Right cardiac atrium (tissue), 5 donors: ENCODE results near the gene MBD3L3. TPM values are rescaled to one million over a fixed set of nuclear protein-coding genes. Genes with fewer than 3 reads are reported as not detected.
"Not testable (repeated sequence)": the region's sequence is repeated elsewhere in the genome, so short reads cannot be mapped to it uniquely, and the experiment has no call there.

Source experiments
- ATAC-seq, 2 donors: fragments of 200-7000 bp; cut with Tn5 transposase; one replicate each; pipeline versions ENCODE4 v1.8.0 to v1.9.1; 2020; ENCODE audit warnings: moderate library complexity in 2 of 2, mild to moderate bottlenecking in 1 of 2
- DNase-seq, 3 donors: peaks; one replicate each; pipeline ENCODE4 v3.0.0-alpha.2; 2020
- H3K27ac ChIP-seq: one replicate; pipeline ENCODE4 v1.5.1; 2013; ENCODE audit warnings: mild to moderate bottlenecking, low read length, control low read depth, moderate library complexity
- H3K27me3 ChIP-seq: one replicate; pipeline ENCODE4 v1.6.1; 2013; ENCODE audit not compliant: control insufficient read depth, insufficient read depth
- H3K4me1 ChIP-seq: one replicate; pipeline ENCODE4 v1.6.1; 2013; ENCODE audit warnings: low read length; ENCODE audit not compliant: control insufficient read depth, insufficient read depth
- H3K4me3 ChIP-seq: one replicate; pipeline ENCODE4 v1.5.1; 2013; ENCODE audit warnings: low read length, control low read depth
- H3K9me3 ChIP-seq: one replicate; pipeline ENCODE4 v1.6.1; 2013; ENCODE audit warnings: low read length; ENCODE audit not compliant: control insufficient read depth
- WGBS: extraction: QIAGEN DNeasy Blood & Tissue Kit; methylation state at CpG from one replicate; pipeline ENCODE4 v1.1.7; 2013; 5-methylcytosine and 5-hydroxymethylcytosine counted together
- intact Hi-C, 4 donors: fragments of 100-400 bp; cut with DNase I; formaldehyde crosslinking; loops; one replicate each; pipeline versions ENCODE4 v1.11.0 to v1.14.0; 2022 to 2023
- polyA plus RNA-seq: library from polyadenylated mRNA; stranded (reverse); fragments of 200-250 nt; gene quantifications from one replicate; pipeline ENCODE4 v1.2.3, GENCODE V29; 2013
- total RNA-seq, 4 donors: library from RNA; stranded (reverse); fragmentation: NEBNext Ultra II Directional; extraction: Animal tissue kit (Norgen Biotek cat#: 25700); gene quantifications; one replicate each; pipeline ENCODE4 v1.2.1, GENCODE V29; 2021
- donor health status: healthy with polysubstance abuse.
- donor health status: DM: no; HTN: yes; CAD: no.
- donor health status: DM: no; HTN: no; CAD: no.
- donor health status: DM: no; HTN: yes; CAD: no; lungs with severe emphysema.
- donor health status: DM: yes; HTN: yes; CAD: no.

The MBD3L3 gene
- total and polyA plus RNA-seq, 5 donors, result not detected

- no peak for DNase-seq
- Histone ChIP-seq H3K27ac (no peak overlapping the region), H3K4me1 (no peaks in the 10 kb centered on the region), H3K4me3 (no peak overlapping the region), H3K27me3 (no peaks in the 10 kb centered on the region), H3K9me3 (peaks cover 29% of the 10 kb centered on the region)
- intact Hi-C loops, result no loop called here
- no peak for ATAC-seq
- WGBS, result 97% methylated on average over 2 of the region's 2 CpGs
Observed at GRCh38 chr19:7078008-7078407, 19.5 kb upstream of the MBD3L3 start.

GRCh38 chr19:7076151-7076550 lies 17.7 kb upstream of the MBD3L3 start:
- Histone ChIP-seq H3K27me3 (no peaks in the 10 kb centered on the region), H3K4me3 (no peak overlapping the region), H3K27ac (no peak overlapping the region), H3K4me1 (no peaks in the 10 kb centered on the region), H3K9me3 (peaks cover 22% of the 10 kb centered on the region)
- WGBS, result 98% methylated on average over 6 of the region's 6 CpGs
- DNase-seq (no peak), ATAC-seq (no peak)
- intact Hi-C loops, result no loop called here

- intact Hi-C loops, result no loop called here
Observed at GRCh38 chr19:7074705-7075282, 16.3 kb upstream of the MBD3L3 start.

GRCh38 chr19:7072541-7072940 lies 14.1 kb upstream of the MBD3L3 start:
- WGBS, result 96% methylated on average over 6 of the region's 6 CpGs
- Histone ChIP-seq H3K4me3 (no peak overlapping the region), H3K4me1 (peaks cover 3% of the 10 kb centered on the region), H3K27me3 (no peaks in the 10 kb centered on the region), H3K27ac (no peak overlapping the region), H3K9me3 (peaks cover 8% of the 10 kb centered on the region)
- ATAC-seq (no peak), DNase-seq (no peak)
- intact Hi-C loops, result no loop called here

More at GRCh38 chr19:7074705-7075282, 16.3 kb upstream of the MBD3L3 start:
- WGBS, result 98% methylated on average over 29 of the region's 29 CpGs
- DNase-seq (no peak), ATAC-seq (no peak)
- Histone ChIP-seq H3K4me1 (peaks cover 3% of the 10 kb centered on the region), H3K4me3 (no peak overlapping the region), H3K9me3 (peaks cover 11% of the 10 kb centered on the region), H3K27me3 (no peaks in the 10 kb centered on the region), H3K27ac (no peak overlapping the region)

GRCh38 chr19:7069904-7070226 lies 11.4 kb upstream of the MBD3L3 start:
- H3K27ac ChIP-seq, result no peak overlapping the region
- peaks cover 2% of the 10 kb centered on the region for H3K9me3 ChIP-seq
- peak overlapping the region; percentile 86 for H3K4me3 ChIP-seq
- intact Hi-C loops, result no loop called here
- H3K4me1 ChIP-seq, result peaks cover 3% of the 10 kb centered on the region
- ATAC-seq (no peak), DNase-seq (no peak)
- no peaks in the 10 kb centered on the region for H3K27me3 ChIP-seq
- WGBS, result under 1% methylated on average over 12 of the region's 12 CpGs

- H3K27ac ChIP-seq, result peak within 1 kb of the TSS; percentile 49
- WGBS, result 1% methylated on average over 56 of the region's 56 CpGs
- H3K27me3 ChIP-seq, result no peaks in the 10 kb centered on the region
- ATAC-seq (peak; percentile 100), DNase-seq (peak; percentile 99 to 100 (median 100))
- peaks cover 2% of the 10 kb centered on the region for H3K9me3 ChIP-seq
- intact Hi-C loops, result no loop called here
- peaks cover 3% of the 10 kb centered on the region for H3K4me1 ChIP-seq
- H3K4me3 ChIP-seq, result peak within 1 kb of the TSS; percentile 86
Observed at GRCh38 chr19:7069042-7069903, 10.8 kb upstream of the MBD3L3 start, which contains the start of gene ZNF557. TSS of gene ZNF557 (plus strand) at chr19:7069703. CDS start at chr19:7075075, 5,372 bp downstream.

- no peak overlapping the region for H3K27ac ChIP-seq
- intact Hi-C loops, result no loop called here
- H3K27me3 ChIP-seq, result no peaks in the 10 kb centered on the region
- peaks cover 3% of the 10 kb centered on the region for H3K4me1 ChIP-seq
- no peak for DNase-seq
- H3K4me3 ChIP-seq, result no peak overlapping the region
- no peak for ATAC-seq
- WGBS, result 88% methylated on average over 6 of the region's 6 CpGs
- H3K9me3 ChIP-seq, result peaks cover 2% of the 10 kb centered on the region
Observed at GRCh38 chr19:7068599-7068998, 10.1 kb upstream of the MBD3L3 start.

- intact Hi-C loops, result no loop called here
- no peak overlapping the region for H3K4me3 ChIP-seq
- peaks cover 3% of the 10 kb centered on the region for H3K4me1 ChIP-seq
- no peaks in the 10 kb centered on the region for H3K27me3 ChIP-seq
- ATAC-seq (no peak), DNase-seq (no peak)
- WGBS, result 80% methylated on average over 2 of the region's 2 CpGs
- no peak overlapping the region for H3K27ac ChIP-seq
- peaks cover 2% of the 10 kb centered on the region for H3K9me3 ChIP-seq
Observed at GRCh38 chr19:7067716-7068115, 9.2 kb upstream of the MBD3L3 start.

GRCh38 chr19:7067122-7067521 lies 8.6 kb upstream of the MBD3L3 start:
- H3K9me3 ChIP-seq, result not testable (repeated sequence)

GRCh38 chr19:7063764-7064418 lies 5.4 kb upstream of the MBD3L3 start:
- Histone ChIP-seq H3K4me3 (no peak overlapping the region), H3K4me1 (no peaks in the 10 kb centered on the region), H3K27ac (no peak overlapping the region), H3K9me3 (no peaks in the 10 kb centered on the region), H3K27me3 (no peaks in the 10 kb centered on the region)
- no peak for ATAC-seq
- intact Hi-C loops, result no loop called here
- no peak for DNase-seq
- 91% methylated on average over 9 of the region's 9 CpGs for WGBS

More at GRCh38 chr19:7067122-7067521, 8.6 kb upstream of the MBD3L3 start:
- peak in 1 of 3 donors; percentile 44 for DNase-seq
- H3K27me3 ChIP-seq, H3K4me3 ChIP-seq, H3K4me1 ChIP-seq, H3K27ac ChIP-seq, intact Hi-C loops, ATAC-seq: not testable (repeated sequence)
- WGBS, result 47% methylated on average over 13 of the region's 13 CpGs

- 84% methylated on average over 4 of the region's 4 CpGs for WGBS
- H3K4me3 ChIP-seq, result no peak overlapping the region
- no peak for DNase-seq
- no peaks in the 10 kb centered on the region for H3K4me1 ChIP-seq
- no peaks in the 10 kb centered on the region for H3K9me3 ChIP-seq
- intact Hi-C loops, result no loop called here
- no peak for ATAC-seq
- H3K27ac ChIP-seq, result no peak overlapping the region
- no peaks in the 10 kb centered on the region for H3K27me3 ChIP-seq
Observed at GRCh38 chr19:7063339-7063738, 4.9 kb upstream of the MBD3L3 start.
